WTC11 (cell line): ENCODE results near the gene PEX10. TPM values are rescaled to one million over a fixed set of nuclear protein-coding genes. Genes with fewer than 3 reads are reported as not detected.

Experiments used
- ATAC-seq: fragments of 200-7000 bp; cut with Tn5 transposase; 2 replicates; pipeline ENCODE4 v1.10.0; 2021; ENCODE audit warnings: mild to moderate bottlenecking, moderate library complexity
- CTCF ChIA-PET: fragments of 300-600 bp; sonication (Branson Sonifier 250); formaldehyde crosslinking; loops from one replicate; lab custom pipeline; 2021; ENCODE audit warnings: antibody characterized with exemption; lab: Charles Lee
- POLR2A ChIA-PET: fragments of 350-600 bp; sonication (Branson Sonifier 250); formaldehyde crosslinking; loops from one replicate; lab custom pipeline; 2021; ENCODE audit warnings: antibody characterized with exemption; lab: Charles Lee
- DNase-seq: peaks from one replicate; pipeline ENCODE4 v3.0.0; 2021; ENCODE audit warnings: low spot score
- H3K27ac Mint-ChIP-seq: 2 replicates; pipeline ENCODE4 v1.8.0; 2021; ENCODE audit warnings: mixed read lengths
- H3K27me3 Mint-ChIP-seq: 2 replicates; pipeline ENCODE4 v1.8.0; 2021; ENCODE audit warnings: low read depth, mild to moderate bottlenecking, moderate library complexity, mixed read lengths
- H3K36me3 Mint-ChIP-seq: 2 replicates; pipeline ENCODE4 v1.8.0; 2021; ENCODE audit warnings: mixed read lengths
- H3K4me1 Mint-ChIP-seq: 2 replicates; pipeline ENCODE4 v1.8.0; 2022; ENCODE audit warnings: mixed read lengths
- H3K4me3 Mint-ChIP-seq: 2 replicates; pipeline ENCODE4 v1.8.0; 2021; ENCODE audit warnings: mild to moderate bottlenecking, moderate library complexity, mixed read lengths
- H3K9me3 Mint-ChIP-seq: 2 replicates; pipeline ENCODE4 v1.8.0; 2021; ENCODE audit warnings: mixed read lengths
- ETV6 ChIP-seq: sonication (generic); formaldehyde crosslinking; IDR thresholded peaks from 2 replicates; pipeline ENCODE4 v1.8.1; 2022; ENCODE audit warnings: mild to moderate bottlenecking, missing genetic modification reagents
- HMGXB4 ChIP-seq: sonication (generic); formaldehyde crosslinking; IDR thresholded peaks from 2 replicates; pipeline ENCODE4 v1.8.1; 2023; ENCODE audit warnings: mild to moderate bottlenecking, moderate library complexity, missing genetic modification reagents
- KAT7 ChIP-seq: sonication (generic); formaldehyde crosslinking; IDR thresholded peaks from 2 replicates; pipeline ENCODE4 v1.8.1; 2023; ENCODE audit warnings: missing genetic modification reagents, mild to moderate bottlenecking, borderline replicate concordance
- OVOL2 ChIP-seq: fragments of 250-450 bp; sonication (Bioruptor Pico); IDR thresholded peaks from 2 replicates; pipeline ENCODE4 v1.9.0; 2021; ENCODE audit warnings: mild to moderate bottlenecking, borderline replicate concordance
- USF2 ChIP-seq: sonication (generic); formaldehyde crosslinking; IDR thresholded peaks from 2 replicates; pipeline ENCODE4 v1.8.1; 2023; ENCODE audit warnings: mild to moderate bottlenecking, missing genetic modification reagents, moderate library complexity
- ZNF138 ChIP-seq: sonication (generic); formaldehyde crosslinking; conservative IDR thresholded peaks from 2 replicates; pipeline ENCODE4 v1.8.1; 2022; ENCODE audit warnings: mild to moderate bottlenecking, moderate library complexity, missing genetic modification reagents
- ZNF219 ChIP-seq: sonication (generic); formaldehyde crosslinking; IDR thresholded peaks from 2 replicates; pipeline ENCODE4 v1.8.0; 2023; ENCODE audit warnings: missing genetic modification reagents, mild to moderate bottlenecking, borderline replicate concordance
- ZNF263 ChIP-seq: sonication (generic); formaldehyde crosslinking; IDR thresholded peaks from 2 replicates; pipeline ENCODE4 v1.8.1; 2022; ENCODE audit warnings: low read depth, mild to moderate bottlenecking, moderate library complexity, missing genetic modification reagents
- ZNF532 ChIP-seq: fragments of 250-450 bp; sonication (Bioruptor Pico); IDR thresholded peaks from 2 replicates; pipeline ENCODE4 v1.9.0; 2021; ENCODE audit warnings: mild to moderate bottlenecking, borderline replicate concordance
- total RNA-seq: library from RNA; stranded (reverse); gene quantifications from 3 replicates; pipeline ENCODE4 v1.2.3, GENCODE V29; 2021
- TF ChIP-seq, protein P1 (sequence below): sonication (generic); formaldehyde crosslinking; IDR thresholded peaks from 2 replicates; pipeline ENCODE4 v1.8.1; 2023; ENCODE audit warnings: mild to moderate bottlenecking, missing genetic modification reagents, borderline replicate concordance

PEX10 gene
- total RNA-seq, 1 experiment from 2014 or later, result 29.3 TPM

GRCh38 chr1:2396476-2396875 lies 15.9 kb downstream of the PEX10 start:
- POLR2A ChIA-PET, result no interaction called here
- CTCF ChIA-PET, result interaction anchor here (0.5 kb wide), 1 partner anchor 191 kb away, joined by 3 read pairs; no protein-coding TSS in a partner anchor
- no peak for ATAC-seq

More at GRCh38 chr1:2396476-2396875, 15.9 kb downstream of the PEX10 start:
- H3K4me1 Mint-ChIP-seq, result peaks cover 11% of the 10 kb centered on the region
- H3K36me3 Mint-ChIP-seq, result peaks cover 43% of the 10 kb centered on the region
- DNase-seq, result no peak
- TF ChIP-seq ZNF219 (CRISPR knock-in tag) (no peak), USF2 (CRISPR knock-in tag) (no peak), ZNF263 (CRISPR knock-in tag) (no peak), ETV6 (CRISPR knock-in tag) (no peak), KAT7 (CRISPR knock-in tag) (no peak), HMGXB4 (no peak), ZNF138 (no peak), OVOL2 (no peak), ZNF532 (CRISPR knock-in tag) (no peak)
- TF ChIP-seq, protein P1, sequence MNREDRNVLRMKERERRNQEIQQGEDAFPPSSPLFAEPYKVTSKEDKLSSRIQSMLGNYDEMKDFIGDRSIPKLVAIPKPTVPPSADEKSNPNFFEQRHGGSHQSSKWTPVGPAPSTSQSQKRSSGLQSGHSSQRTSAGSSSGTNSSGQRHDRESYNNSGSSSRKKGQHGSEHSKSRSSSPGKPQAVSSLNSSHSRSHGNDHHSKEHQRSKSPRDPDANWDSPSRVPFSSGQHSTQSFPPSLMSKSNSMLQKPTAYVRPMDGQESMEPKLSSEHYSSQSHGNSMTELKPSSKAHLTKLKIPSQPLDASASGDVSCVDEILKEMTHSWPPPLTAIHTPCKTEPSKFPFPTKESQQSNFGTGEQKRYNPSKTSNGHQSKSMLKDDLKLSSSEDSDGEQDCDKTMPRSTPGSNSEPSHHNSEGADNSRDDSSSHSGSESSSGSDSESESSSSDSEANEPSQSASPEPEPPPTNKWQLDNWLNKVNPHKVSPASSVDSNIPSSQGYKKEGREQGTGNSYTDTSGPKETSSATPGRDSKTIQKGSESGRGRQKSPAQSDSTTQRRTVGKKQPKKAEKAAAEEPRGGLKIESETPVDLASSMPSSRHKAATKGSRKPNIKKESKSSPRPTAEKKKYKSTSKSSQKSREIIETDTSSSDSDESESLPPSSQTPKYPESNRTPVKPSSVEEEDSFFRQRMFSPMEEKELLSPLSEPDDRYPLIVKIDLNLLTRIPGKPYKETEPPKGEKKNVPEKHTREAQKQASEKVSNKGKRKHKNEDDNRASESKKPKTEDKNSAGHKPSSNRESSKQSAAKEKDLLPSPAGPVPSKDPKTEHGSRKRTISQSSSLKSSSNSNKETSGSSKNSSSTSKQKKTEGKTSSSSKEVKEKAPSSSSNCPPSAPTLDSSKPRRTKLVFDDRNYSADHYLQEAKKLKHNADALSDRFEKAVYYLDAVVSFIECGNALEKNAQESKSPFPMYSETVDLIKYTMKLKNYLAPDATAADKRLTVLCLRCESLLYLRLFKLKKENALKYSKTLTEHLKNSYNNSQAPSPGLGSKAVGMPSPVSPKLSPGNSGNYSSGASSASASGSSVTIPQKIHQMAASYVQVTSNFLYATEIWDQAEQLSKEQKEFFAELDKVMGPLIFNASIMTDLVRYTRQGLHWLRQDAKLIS (CRISPR knock-in tag), result no peak
- no peak overlapping the region for H3K4me3 Mint-ChIP-seq
- no peaks in the 10 kb centered on the region for H3K27me3 Mint-ChIP-seq
- no peaks in the 10 kb centered on the region for H3K9me3 Mint-ChIP-seq
- H3K27ac Mint-ChIP-seq, result no peak overlapping the region
